Breast epithelium (tissue), 3 donors: Measurements from ENCODE around the gene AHRR. TPM values are rescaled to one million over a fixed set of nuclear protein-coding genes. Genes with fewer than 3 reads are reported as not detected.

Experiments
- total RNA-seq, 3 donors: library from RNA; depleted of rRNA; stranded (reverse); fragments of >200 nt; gene quantifications; one replicate each; pipeline ENCODE4 v1.1.0, GENCODE V29; 2016

Gene AHRR
- total RNA-seq, 3 donors from 2014 or later: 0.88 to 0.98 TPM; not detected in 1

Other genes with a start within 250 kb of the AHRR start
- 1 to 10 TPM in 2 of 3 donors, not detected in 1; 4.3 to 5.4 TPM for gene PLEKHG4B, start 229.5 kb upstream of the AHRR start, total RNA-seq
- under 1 TPM in 2 of 3 donors, not detected in 1; 0.33 to 0.44 TPM for gene LRRC14B, start 130.2 kb upstream of the AHRR start, total RNA-seq
- gene CCDC127, start 103.6 kb upstream of the AHRR start, total RNA-seq: 1 to 10 TPM; 5.0 to 5.6 (median 5.3) TPM
- gene SDHA, start 103.4 kb upstream of the AHRR start, total RNA-seq: 10 to 100 TPM; 71.1 to 80.6 (median 79.5) TPM
- 100 to 1,000 TPM in 1 of 3 donors, 10 to 100 TPM in 2; 77.0 to 102 (median 80.3) TPM for gene PDCD6, start 50.1 kb upstream of the AHRR start, total RNA-seq
- 10 to 100 TPM; 49.8 to 63.7 (median 53.3) TPM for gene EXOC3, start 121.5 kb downstream of the AHRR start, total RNA-seq
- 1 to 10 TPM; 1.1 to 5.6 (median 2.3) TPM for gene SLC9A3, start 202.7 kb downstream of the AHRR start, total RNA-seq